TTC549 (cell line): ENCODE results near the gene MRTFA.
"Not testable (repeated sequence)": the region's sequence is repeated elsewhere in the genome, so short reads cannot be mapped to it uniquely, and the experiment has no call there.

ENCODE experiments used
- FAIRE-seq: peaks from 2 replicates; lab custom pipeline; 2012; peaks lifted over from hg19 to GRCh38; lab: Jason Lieb, UNC

The MRTFA gene

GRCh38 chr22:40383905-40384304, 252.6 kb downstream of the MRTFA start:
- FAIRE-seq, result no peak

- FAIRE-seq, result no peak
Observed at GRCh38 chr22:40381461-40381860, 255.1 kb downstream of the MRTFA start.

- FAIRE-seq, result not testable (repeated sequence)
Observed at GRCh38 chr22:40378448-40378847, 258.1 kb downstream of the MRTFA start.

- no peak for FAIRE-seq
Observed at GRCh38 chr22:40377931-40378330, 258.6 kb downstream of the MRTFA start.

- FAIRE-seq, result no peak
Observed at GRCh38 chr22:40376149-40376548, 260.4 kb downstream of the MRTFA start.

GRCh38 chr22:40374567-40374966, 262.0 kb downstream of the MRTFA start:
- FAIRE-seq, result no peak

- no peak for FAIRE-seq
Observed at GRCh38 chr22:40368836-40369235, 267.7 kb downstream of the MRTFA start.

GRCh38 chr22:40368016-40368415, 268.5 kb downstream of the MRTFA start:
- FAIRE-seq, result no peak

GRCh38 chr22:40367342-40367741, 269.2 kb downstream of the MRTFA start:
- no peak for FAIRE-seq

- no peak for FAIRE-seq
Observed at GRCh38 chr22:40366068-40366467, 270.5 kb downstream of the MRTFA start.

GRCh38 chr22:40364431-40364830, 272.1 kb downstream of the MRTFA start:
- no peak for FAIRE-seq

GRCh38 chr22:40363059-40363458, 273.5 kb downstream of the MRTFA start:
- no peak for FAIRE-seq

- FAIRE-seq, result no peak
Observed at GRCh38 chr22:40361100-40361499, 275.4 kb downstream of the MRTFA start.
